ENCODE data around the gene CDH4. TPM values are rescaled to one million over a fixed set of nuclear protein-coding genes. Genes with fewer than 3 reads are reported as not detected.

The CDH4 gene
- total and polyA plus RNA-seq, 9 of the 15 experiments (the other 6 are each of a cell fraction or from before 2014, with no cell fraction given), result 0.04 TPM; not detected in 8

GRCh38 chr20:61521687-61522420, 269.8 kb downstream of the CDH4 start (continued):
- TF ChIP-seq ZNF174 (CRISPR knock-in tag; IDR thresholded peaks at IDR 0.05) (no peak), PATZ1 (CRISPR knock-in tag; IDR thresholded peaks at IDR 0.05; ENCODE audit: borderline replicate concordance) (no peak), GTF2B (IDR thresholded peaks at IDR 0.05; ENCODE audit: extremely low read depth, insufficient read length) (no peak), ZSCAN32 (CRISPR knock-in tag; IDR thresholded peaks at IDR 0.05) (no peak), XRCC5 (IDR thresholded peaks at IDR 0.05; ENCODE audit: low read depth, low read length) (peak; percentile 37; the same call in 1 of the 2 replicates), CAMTA2 (CRISPR knock-in tag; conservative IDR thresholded peaks at IDR 0.05) (no peak), CTCFL (IDR thresholded peaks at IDR 0.05; ENCODE audit: borderline replicate concordance, insufficient read depth, low read depth, low read length, poor library complexity, severe bottlenecking) (no peak), EWSR1 (IDR thresholded peaks at IDR 0.05; ENCODE audit: borderline replicate concordance, low read depth, partially characterized antibody) (no peak), SNIP1 (IDR thresholded peaks at IDR 0.05; ENCODE audit: low read depth) (no peak), HMGN3 (IDR thresholded peaks at IDR 0.05; ENCODE audit: borderline replicate concordance, extremely low read depth, insufficient read length, low read depth, low read length) (no peak), BRCA1 (IDR thresholded peaks at IDR 0.05) (no peak), BRCA1 (CRISPR knock-in tag; IDR thresholded peaks at IDR 0.05) (no peak)
